HG02981 (cell line): ENCODE measurements around the gene JAZF1.

Experiments used
- ATAC-seq: cut with Tn5 transposase; IDR thresholded peaks from one replicate; pipeline ENCODE4 v1.9.1; 2021; ENCODE audit warnings: mild to moderate bottlenecking, moderate library complexity; ENCODE audit not compliant: unreplicated experiment

Gene JAZF1

GRCh38 chr7:27952456-27953285, 227.9 kb downstream of the JAZF1 start:
- no peak for ATAC-seq

- ATAC-seq, result no peak
Observed at GRCh38 chr7:27950123-27950522, 230.5 kb downstream of the JAZF1 start.

DNA sequence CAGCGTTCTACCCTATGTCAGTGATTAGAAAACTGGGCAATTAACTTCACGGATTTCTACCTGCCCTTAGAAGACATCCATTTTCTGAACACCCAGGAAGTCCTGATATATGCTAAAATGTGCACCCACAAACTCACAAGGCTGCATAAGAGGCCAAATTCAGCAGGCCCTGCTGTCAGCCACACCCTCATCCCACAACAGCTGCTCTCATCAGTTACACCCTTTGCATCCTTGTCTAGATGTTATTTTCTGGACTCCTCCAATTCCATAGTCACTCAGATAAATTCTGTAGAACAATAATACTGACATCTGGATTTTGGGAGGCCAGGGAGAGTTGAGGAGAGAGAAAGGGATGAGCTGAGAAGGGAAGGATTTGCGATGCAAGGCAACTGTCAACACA, 231.7 kb downstream of the JAZF1 start:
- ATAC-seq, result no peak

- no peak for ATAC-seq
Observed at GRCh38 chr7:27947586-27948278, 232.9 kb downstream of the JAZF1 start.

DNA sequence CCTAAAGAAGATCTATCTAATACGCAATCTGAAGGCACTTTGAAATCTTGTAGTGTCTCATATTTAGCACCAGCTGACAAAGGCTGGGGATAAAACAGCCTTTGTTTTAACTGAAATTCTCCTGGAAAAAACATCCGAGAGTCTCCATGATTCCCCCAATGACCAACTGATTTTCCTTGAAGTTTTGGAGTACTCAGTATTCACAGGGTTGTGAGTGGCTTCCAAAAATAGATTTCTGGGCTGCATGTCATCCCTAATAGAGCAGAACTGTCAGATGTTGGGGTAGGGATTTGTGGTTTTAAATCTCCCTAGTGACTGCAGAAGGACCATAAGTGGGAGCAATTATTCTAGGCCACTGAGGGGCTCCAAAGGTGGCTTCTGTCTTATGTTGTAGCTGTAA, 234.2 kb downstream of the JAZF1 start:
- no peak for ATAC-seq

GRCh38 chr7:27945058-27945795, 235.4 kb downstream of the JAZF1 start:
- no peak for ATAC-seq

DNA sequence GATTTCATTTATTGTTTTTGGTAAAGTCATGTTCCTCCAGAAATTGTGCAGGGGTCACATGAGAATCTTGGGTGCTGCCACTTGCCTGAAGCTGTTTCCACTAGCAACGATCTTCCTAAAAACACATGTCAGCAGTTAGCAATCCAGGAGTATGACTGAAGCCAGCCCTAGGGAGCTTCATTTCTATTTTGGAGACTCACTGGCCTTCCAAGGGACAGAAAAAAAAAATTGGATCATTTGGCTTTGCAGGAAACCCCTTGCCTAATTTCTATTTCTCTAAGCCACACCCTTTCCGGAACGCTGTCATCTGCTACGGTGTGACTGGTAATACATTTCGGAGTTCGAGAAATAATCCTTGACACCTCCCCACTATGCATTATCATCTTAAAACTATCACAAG, 236.0 kb downstream of the JAZF1 start:
- ATAC-seq, result no peak

GRCh38 chr7:27943241-27943640, 237.4 kb downstream of the JAZF1 start:
- no peak for ATAC-seq

GRCh38 chr7:27942711-27943110, 237.9 kb downstream of the JAZF1 start:
- ATAC-seq, result no peak

DNA sequence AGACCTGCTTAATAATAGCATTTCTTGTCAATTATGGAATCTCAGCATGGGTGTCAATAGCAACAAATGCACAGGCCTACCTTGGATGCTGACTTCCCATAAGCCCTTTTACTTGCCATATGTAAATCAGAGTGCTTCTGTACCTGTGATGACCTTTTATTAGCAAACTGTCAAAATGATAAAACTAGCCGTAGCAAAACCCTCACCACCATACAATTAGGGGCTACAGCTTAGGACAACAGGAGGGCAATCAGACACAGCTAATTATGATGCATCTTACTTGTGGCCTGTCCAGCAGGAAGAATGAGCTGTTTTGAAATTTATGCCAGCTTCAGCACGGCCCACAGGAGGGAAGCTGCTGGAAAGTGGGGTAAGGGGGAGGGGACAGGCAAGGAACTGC, 239.1 kb downstream of the JAZF1 start:
- no peak for ATAC-seq

DNA sequence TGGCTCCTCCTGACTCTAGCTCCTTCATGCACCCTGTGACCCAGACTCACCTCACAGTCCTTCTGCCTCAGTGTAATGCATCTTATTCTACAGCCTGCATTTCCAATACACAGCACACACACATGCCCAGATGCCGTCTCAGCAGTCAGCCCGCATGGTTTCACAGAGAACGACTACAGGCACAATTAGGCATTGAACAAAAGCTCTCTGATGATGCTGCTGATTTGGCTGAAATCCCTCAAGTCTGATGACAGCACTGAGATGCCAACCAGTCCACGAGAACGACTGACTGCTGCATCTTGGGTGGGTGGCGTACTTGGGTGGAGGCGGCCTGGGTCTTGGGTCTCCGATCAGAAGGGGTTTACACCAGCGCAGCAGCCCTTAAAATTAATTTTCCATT, 240.3 kb downstream of the JAZF1 start:
- ATAC-seq, result no peak

- no peak for ATAC-seq
Observed at GRCh38 chr7:27939893-27940292, 240.7 kb downstream of the JAZF1 start.

DNA sequence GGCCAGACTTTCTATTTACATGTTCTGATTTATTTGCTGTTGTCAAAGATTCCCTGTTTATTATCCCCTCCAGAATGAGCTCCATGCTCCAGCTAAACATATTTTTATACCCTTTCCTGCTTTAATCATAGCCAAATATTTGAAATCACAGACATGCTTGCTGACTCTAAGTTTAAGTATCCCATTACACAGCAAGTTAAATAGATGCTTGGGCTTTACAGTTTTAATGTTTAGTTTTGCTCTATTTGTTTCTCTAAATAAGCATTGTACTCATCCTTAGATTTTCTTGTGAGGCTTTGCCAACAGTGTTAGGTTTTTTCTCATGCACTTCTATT, 243.9 kb downstream of the JAZF1 start:
- no peak for ATAC-seq

- ATAC-seq, result no peak
Observed at GRCh38 chr7:27936047-27936767, 244.4 kb downstream of the JAZF1 start.

DNA sequence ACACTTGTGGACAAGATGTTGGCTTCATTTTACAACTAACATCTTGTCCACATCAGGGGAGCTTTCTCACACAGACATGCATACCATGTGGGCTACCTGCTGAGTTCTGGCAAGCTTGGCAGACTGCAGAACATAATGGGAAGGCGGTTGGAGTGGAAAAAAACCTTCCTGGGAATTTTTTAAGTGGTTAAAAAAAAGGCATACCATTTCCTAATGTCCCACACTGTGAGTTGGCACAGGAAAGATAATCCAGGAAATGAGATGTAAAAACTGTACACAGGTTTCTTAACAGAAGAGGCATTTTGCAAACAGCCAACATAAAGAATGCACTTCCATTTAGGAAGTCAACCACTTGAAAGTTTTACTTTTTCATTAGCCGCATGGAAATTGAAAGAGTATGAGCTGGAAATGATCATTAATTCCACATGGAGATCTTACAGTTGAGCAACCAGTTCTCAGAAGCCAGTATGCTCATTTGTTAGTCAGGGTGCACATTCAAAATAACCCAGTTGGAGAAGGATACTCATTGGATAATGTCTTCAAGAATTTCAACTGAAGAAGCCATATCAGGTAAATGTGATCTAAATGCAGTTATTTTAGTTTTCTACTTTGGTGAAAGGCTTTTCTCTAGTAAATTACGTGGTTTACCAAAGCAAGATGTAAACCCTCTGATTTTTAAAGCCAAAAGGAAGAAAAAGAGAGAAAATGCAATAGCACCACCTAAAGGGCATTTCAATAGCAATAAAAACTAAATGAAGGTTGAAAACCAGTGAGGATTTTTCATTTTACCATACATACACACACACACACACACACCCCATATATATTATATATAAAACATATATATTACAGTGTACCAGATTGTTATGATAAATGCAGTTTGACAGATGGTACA, 246.7 kb downstream of the JAZF1 start:
- no peak for ATAC-seq

- ATAC-seq, result no peak
Observed at GRCh38 chr7:27930910-27931476, 249.6 kb downstream of the JAZF1 start.

GRCh38 chr7:27929127-27929526, 251.5 kb downstream of the JAZF1 start:
- ATAC-seq, result no peak

- ATAC-seq, result no peak
Observed at GRCh38 chr7:27928001-27928400, 252.6 kb downstream of the JAZF1 start.

DNA sequence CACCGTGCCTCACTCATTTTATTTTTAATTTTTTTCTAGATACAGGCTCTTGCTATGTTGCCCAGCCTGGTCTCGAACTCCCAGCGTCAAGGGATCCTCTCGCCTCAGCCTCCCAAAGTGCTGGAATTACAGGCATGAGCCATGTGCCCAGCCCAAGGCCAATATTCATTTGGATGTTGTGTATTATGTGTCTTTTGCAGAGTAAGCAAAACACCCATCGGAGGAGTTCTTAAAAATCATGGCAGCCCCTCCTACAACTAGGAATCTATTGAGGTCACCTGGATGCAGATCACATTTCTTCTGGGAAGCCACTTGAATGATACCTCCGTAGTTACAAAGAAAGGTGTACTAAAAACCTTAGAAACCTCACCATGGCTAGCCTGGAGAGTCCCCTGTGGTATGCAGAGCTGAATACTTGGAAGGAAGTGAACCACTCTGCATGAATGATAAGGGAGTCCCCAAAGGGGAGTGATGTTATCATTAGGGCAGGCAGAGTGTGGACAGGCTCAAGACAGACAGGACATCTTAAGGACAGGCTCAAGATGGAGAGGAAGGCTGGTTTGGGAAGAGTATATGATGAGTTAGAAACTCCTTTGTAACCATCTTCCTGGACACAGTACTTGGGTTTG, 254.9 kb downstream of the JAZF1 start:
- ATAC-seq, result peak; percentile 49

GRCh38 chr7:27923642-27923980, 257.0 kb downstream of the JAZF1 start:
- no peak for ATAC-seq
